ENCODE results near the gene ADPRHL1. TPM values are rescaled to one million over a fixed set of nuclear protein-coding genes. Genes with fewer than 3 reads are reported as not detected.

The ADPRHL1 gene
- total and polyA plus RNA-seq, 2 experiments from 2014 or later, result 1.0 to 1.1 TPM

DNA sequence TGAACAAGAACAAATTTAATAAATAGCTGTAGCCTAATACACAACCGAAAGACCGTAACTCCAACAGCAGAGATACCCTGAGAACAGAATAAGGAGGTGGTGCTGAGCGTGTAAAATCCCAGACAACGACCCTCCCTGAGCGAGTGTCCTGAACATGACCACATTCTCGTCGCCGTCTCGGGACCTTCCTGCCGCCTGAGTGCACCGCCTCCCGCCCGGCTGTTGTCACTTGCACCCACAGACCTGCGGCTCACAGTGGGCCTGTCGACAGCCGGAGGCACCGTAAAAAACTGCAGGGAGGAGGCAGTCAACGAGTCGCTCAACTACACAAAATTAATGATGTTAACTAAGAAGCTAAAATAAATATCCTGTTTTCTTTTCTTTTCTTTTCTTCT lies 53.5 kb downstream of the ADPRHL1 start:
- no peaks in the 10 kb centered on the region for H4K20me1 ChIP-seq (ENCODE audit: insufficient read depth, poor library complexity, severe bottlenecking)
- no peak overlapping the region for H3K4me3 ChIP-seq
- H3K9me3 ChIP-seq (ENCODE audit: low read depth), result no peaks in the 10 kb centered on the region
- no peaks in the 10 kb centered on the region for H3K79me2 ChIP-seq
- H3K9me2 ChIP-seq (replicated peaks; ENCODE audit: insufficient read depth), result no peaks in the 10 kb centered on the region
- no peaks in the 10 kb centered on the region for H3K4me1 ChIP-seq (ENCODE audit: insufficient read depth)
- WGBS (ENCODE audit: low lambda C conversion rate, missing lambda C conversion rate), result 93% methylated on average over 19 of the region's 19 CpGs
- H3K27me3 ChIP-seq, result no peaks in the 10 kb centered on the region
- H3K4me2 ChIP-seq, result no peak overlapping the region
- DNase-seq (ENCODE audit: low spot score), result no peak
- no peaks in the 10 kb centered on the region for H3K36me3 ChIP-seq (replicated peaks; ENCODE audit: insufficient read depth, low read depth)
- H2AFZ ChIP-seq, result no peak overlapping the region
- H3K27ac ChIP-seq, result no peak overlapping the region
- no peak for TF ChIP-seq EZH2phosphoT487 (IDR thresholded peaks at IDR 0.05; ENCODE audit: low read depth, severe bottlenecking, unreplicated experiment)
- no peak for TF ChIP-seq EZH2 (IDR thresholded peaks at IDR 0.05; ENCODE audit: borderline replicate concordance)

DNA sequence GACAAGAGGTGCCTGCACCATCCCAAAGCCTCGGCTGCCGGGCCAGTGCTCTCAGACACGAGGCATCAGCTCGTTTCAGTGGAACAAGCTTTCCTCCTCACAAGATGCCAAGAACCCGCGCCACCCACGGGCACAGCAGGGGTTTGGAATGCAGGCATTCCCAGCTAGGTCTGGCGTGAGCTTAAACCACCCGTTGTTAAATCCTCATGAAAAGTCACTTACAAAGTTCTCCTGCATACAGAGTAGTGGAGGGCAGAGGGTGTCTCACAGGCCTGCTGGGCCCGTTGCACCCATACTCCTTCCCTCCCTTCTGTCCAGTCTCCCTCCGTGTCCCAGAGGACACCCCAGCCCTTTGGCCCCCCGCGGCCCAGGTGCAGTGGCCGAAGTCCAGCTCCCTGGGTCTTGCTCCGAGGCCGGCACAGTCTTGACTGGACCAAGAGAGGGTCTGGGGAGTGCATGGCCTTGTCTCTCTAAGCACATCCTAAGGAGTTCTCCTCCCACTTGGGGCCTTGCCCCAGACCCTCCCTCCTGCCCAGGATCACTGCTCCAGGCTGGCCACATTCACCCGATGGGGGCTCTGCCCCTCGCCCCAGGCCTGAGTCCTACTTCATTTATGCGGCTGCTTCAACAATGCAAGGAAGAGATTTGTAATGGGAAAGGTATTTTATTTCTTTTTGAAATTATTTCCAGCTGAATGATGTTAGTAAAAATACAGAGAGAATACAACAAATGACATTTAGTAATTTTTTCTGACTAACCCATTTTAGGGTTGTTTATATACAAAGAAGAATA lies 54.1 kb downstream of the ADPRHL1 start:
- no peak overlapping the region for H3K27ac ChIP-seq
- H2AFZ ChIP-seq, result no peak overlapping the region
- H3K4me1 ChIP-seq (ENCODE audit: insufficient read depth), result no peaks in the 10 kb centered on the region
- no peaks in the 10 kb centered on the region for H3K9me3 ChIP-seq (ENCODE audit: low read depth)
- no peaks in the 10 kb centered on the region for H3K79me2 ChIP-seq
- H3K4me3 ChIP-seq, result no peak overlapping the region
- no peaks in the 10 kb centered on the region for H3K27me3 ChIP-seq
- DNase-seq (ENCODE audit: low spot score), result no peak
- WGBS (ENCODE audit: low lambda C conversion rate, missing lambda C conversion rate), result 76% methylated on average over 19 of the region's 19 CpGs
- no peak overlapping the region for H3K4me2 ChIP-seq
- no peaks in the 10 kb centered on the region for H3K9me2 ChIP-seq (replicated peaks; ENCODE audit: insufficient read depth)
- no peaks in the 10 kb centered on the region for H4K20me1 ChIP-seq (ENCODE audit: insufficient read depth, poor library complexity, severe bottlenecking)
- H3K36me3 ChIP-seq (replicated peaks; ENCODE audit: insufficient read depth, low read depth), result no peaks in the 10 kb centered on the region
- TF ChIP-seq, protein P1, sequence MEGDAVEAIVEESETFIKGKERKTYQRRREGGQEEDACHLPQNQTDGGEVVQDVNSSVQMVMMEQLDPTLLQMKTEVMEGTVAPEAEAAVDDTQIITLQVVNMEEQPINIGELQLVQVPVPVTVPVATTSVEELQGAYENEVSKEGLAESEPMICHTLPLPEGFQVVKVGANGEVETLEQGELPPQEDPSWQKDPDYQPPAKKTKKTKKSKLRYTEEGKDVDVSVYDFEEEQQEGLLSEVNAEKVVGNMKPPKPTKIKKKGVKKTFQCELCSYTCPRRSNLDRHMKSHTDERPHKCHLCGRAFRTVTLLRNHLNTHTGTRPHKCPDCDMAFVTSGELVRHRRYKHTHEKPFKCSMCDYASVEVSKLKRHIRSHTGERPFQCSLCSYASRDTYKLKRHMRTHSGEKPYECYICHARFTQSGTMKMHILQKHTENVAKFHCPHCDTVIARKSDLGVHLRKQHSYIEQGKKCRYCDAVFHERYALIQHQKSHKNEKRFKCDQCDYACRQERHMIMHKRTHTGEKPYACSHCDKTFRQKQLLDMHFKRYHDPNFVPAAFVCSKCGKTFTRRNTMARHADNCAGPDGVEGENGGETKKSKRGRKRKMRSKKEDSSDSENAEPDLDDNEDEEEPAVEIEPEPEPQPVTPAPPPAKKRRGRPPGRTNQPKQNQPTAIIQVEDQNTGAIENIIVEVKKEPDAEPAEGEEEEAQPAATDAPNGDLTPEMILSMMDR (IDR thresholded peaks at IDR 0.05; ENCODE audit: poor library complexity), result no peak
- TF ChIP-seq EZH2phosphoT487 (IDR thresholded peaks at IDR 0.05; ENCODE audit: low read depth, severe bottlenecking, unreplicated experiment), result no peak
- no peak for TF ChIP-seq EZH2 (IDR thresholded peaks at IDR 0.05; ENCODE audit: borderline replicate concordance)

DNA sequence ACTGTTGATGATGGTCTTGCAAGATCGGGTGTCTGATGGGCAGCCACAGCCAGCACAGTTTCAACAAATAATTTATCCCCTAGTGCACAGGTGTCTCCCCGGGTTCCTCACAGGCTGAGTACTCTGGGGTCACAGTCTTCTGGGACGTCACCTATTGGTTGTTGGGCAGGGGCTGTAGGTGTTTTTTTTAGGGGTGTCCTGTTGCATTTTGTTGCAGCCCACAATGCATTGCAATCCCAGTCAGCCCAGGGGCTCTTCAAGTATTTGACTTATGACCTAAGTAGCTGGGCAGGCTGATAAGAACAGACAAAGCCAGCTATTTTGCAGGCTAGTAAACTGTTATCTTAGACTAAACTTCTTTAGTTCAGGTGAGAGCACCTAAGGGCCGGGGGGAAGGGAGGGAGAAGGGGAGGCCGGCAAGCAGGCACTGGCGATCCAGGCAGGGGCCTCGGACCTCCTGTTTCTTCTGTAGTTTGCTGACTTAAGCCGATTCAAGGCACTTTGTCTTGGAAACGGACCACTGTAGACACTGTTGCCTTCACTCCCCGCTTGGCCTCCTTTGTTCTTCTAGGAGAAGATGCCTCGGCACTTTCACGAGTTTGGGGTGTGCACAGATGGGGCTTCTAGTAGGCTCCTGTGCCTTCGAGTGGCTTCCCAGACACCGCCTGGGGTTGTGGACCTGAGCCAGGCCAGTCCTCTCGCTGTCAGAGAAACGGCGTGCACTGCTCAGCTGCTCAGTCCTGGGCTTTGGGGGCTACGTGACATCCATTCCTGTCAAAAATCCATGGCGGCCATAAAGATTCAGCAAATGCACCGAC lies 55.5 kb downstream of the ADPRHL1 start:
- Histone ChIP-seq H4K20me1 (ENCODE audit: insufficient read depth, poor library complexity, severe bottlenecking) (no peaks in the 10 kb centered on the region), H3K79me2 (no peaks in the 10 kb centered on the region), H3K4me3 (no peak overlapping the region), H3K27me3 (no peaks in the 10 kb centered on the region), H3K36me3 (replicated peaks; ENCODE audit: insufficient read depth, low read depth) (no peaks in the 10 kb centered on the region), H3K9me3 (ENCODE audit: low read depth) (no peaks in the 10 kb centered on the region), H3K4me2 (peak overlapping the region; percentile 3), H3K4me1 (ENCODE audit: insufficient read depth) (no peaks in the 10 kb centered on the region), H2AFZ (no peak overlapping the region), H3K27ac (peak overlapping the region; percentile 8), H3K9me2 (replicated peaks; ENCODE audit: insufficient read depth) (no peaks in the 10 kb centered on the region)
- TF ChIP-seq EZH2phosphoT487 (IDR thresholded peaks at IDR 0.05; ENCODE audit: low read depth, severe bottlenecking, unreplicated experiment) (no peak), EZH2 (IDR thresholded peaks at IDR 0.05; ENCODE audit: borderline replicate concordance) (no peak)
- TF ChIP-seq, protein P1 (IDR thresholded peaks at IDR 0.05; ENCODE audit: poor library complexity), result no peak
- no peak for DNase-seq (ENCODE audit: low spot score)
- 57% methylated on average over 20 of the region's 20 CpGs for WGBS (ENCODE audit: low lambda C conversion rate, missing lambda C conversion rate)

DNA sequence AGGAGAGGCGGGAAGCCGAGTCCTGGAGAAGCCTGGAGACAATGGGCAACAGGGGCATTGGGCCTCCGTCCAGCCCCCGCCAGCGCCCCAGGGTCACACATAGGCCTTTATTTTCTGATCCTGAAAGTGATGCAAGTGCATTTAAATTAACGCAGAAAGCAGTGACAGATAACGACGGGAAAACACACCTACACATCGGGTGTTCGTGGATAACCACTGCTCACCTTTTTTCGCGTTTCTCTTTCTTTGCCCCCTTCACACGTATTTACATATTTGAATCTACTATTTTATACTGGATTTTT lies 59.0 kb downstream of the ADPRHL1 start:
- Histone ChIP-seq H3K27me3 (no peaks in the 10 kb centered on the region), H2AFZ (peak overlapping the region; percentile 68)
- 64% methylated on average over 13 of the region's 13 CpGs for WGBS (ENCODE audit: low lambda C conversion rate, missing lambda C conversion rate)

More for the DNA sequence above, 59.0 kb downstream of the ADPRHL1 start:
- Histone ChIP-seq H3K4me3 (no peak overlapping the region), H3K4me1 (ENCODE audit: insufficient read depth) (no peaks in the 10 kb centered on the region), H3K4me2 (peak overlapping the region; percentile 96), H4K20me1 (ENCODE audit: insufficient read depth, poor library complexity, severe bottlenecking) (no peaks in the 10 kb centered on the region), H3K36me3 (replicated peaks; ENCODE audit: insufficient read depth, low read depth) (no peaks in the 10 kb centered on the region), H3K27ac (no peak overlapping the region), H3K79me2 (no peaks in the 10 kb centered on the region), H3K9me3 (ENCODE audit: low read depth) (no peaks in the 10 kb centered on the region), H3K9me2 (replicated peaks; ENCODE audit: insufficient read depth) (no peaks in the 10 kb centered on the region)
- no peak for TF ChIP-seq EZH2phosphoT487 (IDR thresholded peaks at IDR 0.05; ENCODE audit: low read depth, severe bottlenecking, unreplicated experiment)
- TF ChIP-seq EZH2 (IDR thresholded peaks at IDR 0.05; ENCODE audit: borderline replicate concordance), result no peak
- TF ChIP-seq, protein P1 (IDR thresholded peaks at IDR 0.05; ENCODE audit: poor library complexity), result no peak
- DNase-seq (ENCODE audit: low spot score), result no peak
